Measurements from ENCODE around the gene GBGT1.

GBGT1 gene

GRCh38 chr9:133203506-133204075 lies 39.9 kb upstream of the GBGT1 start:
- H3K27me3 ChIP-seq (ENCODE audit: insufficient read depth, low read length) = peaks cover 20% of the 10 kb centered on the region
- H3K4me1 ChIP-seq (ENCODE audit: insufficient read depth, low read length) = no peaks in the 10 kb centered on the region
- no peak overlapping the region for H2AFZ ChIP-seq (ENCODE audit: low read depth, low read length)
- H3K9me3 ChIP-seq (ENCODE audit: low read length) = no peaks in the 10 kb centered on the region
- H3K4me3 ChIP-seq (ENCODE audit: low read length) = no peak overlapping the region
- H3K36me3 ChIP-seq (ENCODE audit: insufficient read depth, low read length) = no peaks in the 10 kb centered on the region

- no peak overlapping the region for H2AFZ ChIP-seq (ENCODE audit: low read depth, low read length)
- no peaks in the 10 kb centered on the region for H3K4me1 ChIP-seq (ENCODE audit: insufficient read depth, low read length)
- no peaks in the 10 kb centered on the region for H3K9me3 ChIP-seq (ENCODE audit: low read length)
- no peaks in the 10 kb centered on the region for H3K36me3 ChIP-seq (ENCODE audit: insufficient read depth, low read length)
- peaks cover 20% of the 10 kb centered on the region for H3K27me3 ChIP-seq (ENCODE audit: insufficient read depth, low read length)
- H3K4me3 ChIP-seq (ENCODE audit: low read length) = no peak overlapping the region
Measured at GRCh38 chr9:133202688-133203453, 39.2 kb upstream of the GBGT1 start.

- no peaks in the 10 kb centered on the region for H3K9me3 ChIP-seq (ENCODE audit: low read length)
- no peak overlapping the region for H3K4me3 ChIP-seq (ENCODE audit: low read length)
- peaks cover 14% of the 10 kb centered on the region for H3K27me3 ChIP-seq (ENCODE audit: insufficient read depth, low read length)
- H3K36me3 ChIP-seq (ENCODE audit: insufficient read depth, low read length) = no peaks in the 10 kb centered on the region
- H3K4me1 ChIP-seq (ENCODE audit: insufficient read depth, low read length) = no peaks in the 10 kb centered on the region
- no peak overlapping the region for H2AFZ ChIP-seq (ENCODE audit: low read depth, low read length)
Measured at GRCh38 chr9:133202145-133202513, 38.4 kb upstream of the GBGT1 start.

DNA sequence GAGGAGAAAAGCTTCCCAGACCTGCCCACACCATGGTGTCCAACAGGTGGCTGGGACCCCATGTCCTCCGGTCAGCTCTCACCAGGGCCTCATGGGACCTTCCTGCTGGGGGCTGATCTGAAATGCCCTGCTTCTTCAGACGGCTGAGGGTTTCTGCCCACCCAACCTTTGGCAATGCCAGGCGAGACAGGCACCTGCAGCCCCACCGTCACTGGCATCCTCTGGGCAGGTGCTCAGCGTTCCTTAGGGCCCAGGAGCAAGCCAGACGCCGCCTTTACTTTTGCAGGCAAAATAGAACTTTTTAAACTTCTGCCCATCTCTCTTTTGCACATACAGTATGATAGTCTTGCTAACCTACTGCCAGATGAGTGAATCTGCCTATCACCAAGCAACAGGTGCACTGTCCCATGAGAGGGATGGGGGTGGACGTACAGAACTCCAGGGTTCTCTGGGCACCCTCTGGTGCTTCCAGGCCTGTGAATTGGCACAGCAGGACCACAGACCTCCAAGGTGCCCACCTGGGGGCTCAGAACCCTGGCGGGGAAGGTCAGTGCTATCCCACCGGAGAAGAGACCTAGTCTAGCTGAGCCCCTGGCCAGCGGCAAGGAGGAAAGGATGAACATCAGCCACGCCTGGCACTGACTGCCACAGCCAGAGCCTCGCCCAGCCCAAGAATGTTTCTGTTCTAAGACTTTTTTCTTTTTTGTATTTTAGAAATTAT lies 37.9 kb upstream of the GBGT1 start:
- Histone ChIP-seq H3K36me3 (ENCODE audit: insufficient read depth, low read length) (no peaks in the 10 kb centered on the region), H3K4me1 (ENCODE audit: insufficient read depth, low read length) (no peaks in the 10 kb centered on the region), H3K27me3 (ENCODE audit: insufficient read depth, low read length) (peaks cover 13% of the 10 kb centered on the region), H3K4me3 (ENCODE audit: low read length) (no peak overlapping the region), H3K9me3 (ENCODE audit: low read length) (no peaks in the 10 kb centered on the region), H2AFZ (ENCODE audit: low read depth, low read length) (no peak overlapping the region)

DNA sequence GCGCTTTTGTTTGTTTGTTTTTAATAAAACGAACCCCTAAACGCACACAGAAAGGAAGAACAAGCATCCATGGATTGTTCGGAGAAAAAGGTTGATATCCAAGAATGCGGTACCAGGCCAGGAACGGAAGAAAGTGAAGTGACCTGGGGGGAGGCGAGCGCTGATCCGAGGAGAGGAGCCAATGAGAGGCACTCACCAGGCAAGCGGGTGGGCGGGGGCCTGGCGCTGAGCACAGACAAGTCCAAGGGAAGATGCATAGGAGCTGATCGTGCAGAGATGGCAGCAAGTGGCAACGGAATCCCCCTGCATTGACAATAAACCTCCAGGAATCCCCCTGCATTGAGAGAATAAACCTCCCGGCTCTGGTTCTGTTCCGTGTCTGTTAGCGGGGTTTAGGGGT lies 36.9 kb upstream of the GBGT1 start:
- no peak overlapping the region for H3K4me3 ChIP-seq (ENCODE audit: low read length)
- no peaks in the 10 kb centered on the region for H3K36me3 ChIP-seq (ENCODE audit: insufficient read depth, low read length)
- H3K27me3 ChIP-seq (ENCODE audit: insufficient read depth, low read length) = peaks cover 13% of the 10 kb centered on the region
- no peak overlapping the region for H2AFZ ChIP-seq (ENCODE audit: low read depth, low read length)
- H3K9me3 ChIP-seq (ENCODE audit: low read length) = no peaks in the 10 kb centered on the region
- no peaks in the 10 kb centered on the region for H3K4me1 ChIP-seq (ENCODE audit: insufficient read depth, low read length)

- peaks cover 13% of the 10 kb centered on the region for H3K27me3 ChIP-seq (ENCODE audit: insufficient read depth, low read length)
- no peak overlapping the region for H2AFZ ChIP-seq (ENCODE audit: low read depth, low read length)
- H3K4me3 ChIP-seq (ENCODE audit: low read length) = no peak overlapping the region
- H3K36me3 ChIP-seq (ENCODE audit: insufficient read depth, low read length) = no peaks in the 10 kb centered on the region
- H3K4me1 ChIP-seq (ENCODE audit: insufficient read depth, low read length) = no peaks in the 10 kb centered on the region
- no peaks in the 10 kb centered on the region for H3K9me3 ChIP-seq (ENCODE audit: low read length)
Measured at GRCh38 chr9:133199648-133200321, 36.1 kb upstream of the GBGT1 start.

DNA sequence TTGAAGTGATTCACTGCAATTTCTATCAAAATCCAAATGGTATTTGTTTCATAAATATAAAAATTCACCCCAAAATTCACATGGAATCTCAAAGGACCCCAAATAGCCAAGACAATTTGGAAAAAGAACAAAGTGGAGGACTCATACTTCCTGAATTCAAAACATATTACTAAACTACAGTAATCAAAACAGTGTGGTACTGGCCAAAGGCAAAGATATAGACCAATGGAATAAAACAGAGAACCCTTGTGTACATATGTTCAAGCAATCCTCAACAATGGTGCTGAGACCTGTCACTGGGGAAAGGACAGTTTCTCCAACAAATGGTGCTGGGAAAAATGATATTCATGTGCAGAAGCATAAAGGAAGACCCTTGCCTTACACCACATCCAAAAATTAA lies 31.3 kb upstream of the GBGT1 start:
- Histone ChIP-seq H2AFZ (ENCODE audit: low read depth, low read length) (no peak overlapping the region), H3K4me1 (ENCODE audit: insufficient read depth, low read length) (no peaks in the 10 kb centered on the region), H3K36me3 (ENCODE audit: insufficient read depth, low read length) (no peaks in the 10 kb centered on the region), H3K9me3 (ENCODE audit: low read length) (no peaks in the 10 kb centered on the region), H3K4me3 (ENCODE audit: low read length) (no peak overlapping the region), H3K27me3 (ENCODE audit: insufficient read depth, low read length) (no peaks in the 10 kb centered on the region)

DNA sequence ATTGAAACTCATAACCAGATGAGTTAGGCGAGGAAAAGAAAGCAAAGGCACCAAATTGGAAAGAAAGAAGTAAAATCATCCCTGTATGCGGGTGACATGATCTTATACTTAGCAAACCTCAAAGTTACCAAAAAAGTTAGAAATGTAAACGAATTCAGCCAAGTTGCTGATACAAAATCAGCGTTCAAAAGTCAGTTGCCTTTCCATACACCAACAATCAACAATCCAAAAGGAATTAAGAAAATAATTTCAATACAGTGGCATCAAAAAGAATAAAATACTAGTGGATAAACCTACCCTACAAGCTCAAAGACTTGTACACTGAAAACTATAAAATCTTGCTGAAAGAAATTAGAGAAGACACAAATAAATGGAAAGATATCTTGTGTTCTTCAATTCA lies 30.9 kb upstream of the GBGT1 start:
- no peak overlapping the region for H2AFZ ChIP-seq (ENCODE audit: low read depth, low read length)
- H3K36me3 ChIP-seq (ENCODE audit: insufficient read depth, low read length) = no peaks in the 10 kb centered on the region
- no peaks in the 10 kb centered on the region for H3K27me3 ChIP-seq (ENCODE audit: insufficient read depth, low read length)
- no peaks in the 10 kb centered on the region for H3K4me1 ChIP-seq (ENCODE audit: insufficient read depth, low read length)
- no peak overlapping the region for H3K4me3 ChIP-seq (ENCODE audit: low read length)
- no peaks in the 10 kb centered on the region for H3K9me3 ChIP-seq (ENCODE audit: low read length)

GRCh38 chr9:133191989-133192388 lies 28.3 kb upstream of the GBGT1 start:
- Histone ChIP-seq H2AFZ (ENCODE audit: low read depth, low read length) (no peak overlapping the region), H3K9me3 (ENCODE audit: low read length) (no peaks in the 10 kb centered on the region), H3K27me3 (ENCODE audit: insufficient read depth, low read length) (peaks cover 8% of the 10 kb centered on the region), H3K36me3 (ENCODE audit: insufficient read depth, low read length) (no peaks in the 10 kb centered on the region), H3K4me1 (ENCODE audit: insufficient read depth, low read length) (no peaks in the 10 kb centered on the region), H3K4me3 (ENCODE audit: low read length) (no peak overlapping the region)

DNA sequence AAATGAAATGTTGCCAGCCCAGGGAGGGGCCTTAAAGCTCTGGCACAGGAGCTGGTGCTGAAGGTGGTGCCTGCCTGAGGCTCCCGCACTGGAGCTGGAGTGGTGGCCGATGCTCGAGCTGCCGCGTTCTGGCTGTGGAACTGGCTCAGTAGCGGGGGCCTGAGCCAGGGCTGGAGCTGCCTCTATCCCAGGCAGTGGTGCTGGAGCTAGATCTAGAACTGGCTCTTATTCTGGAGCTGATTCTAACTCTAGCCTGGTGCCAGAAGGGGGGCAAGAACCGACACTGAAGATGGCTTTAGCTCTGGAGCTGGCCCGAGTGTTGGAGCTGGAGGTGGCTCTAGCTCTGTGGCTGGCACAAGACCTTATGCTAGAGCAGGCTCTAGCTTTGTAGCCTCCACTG lies 26.1 kb upstream of the GBGT1 start:
- no peak overlapping the region for H2AFZ ChIP-seq (ENCODE audit: low read depth, low read length)
- no peak overlapping the region for H3K4me3 ChIP-seq (ENCODE audit: low read length)
- H3K9me3 ChIP-seq (ENCODE audit: low read length) = no peaks in the 10 kb centered on the region
- H3K4me1 ChIP-seq (ENCODE audit: insufficient read depth, low read length) = no peaks in the 10 kb centered on the region
- no peaks in the 10 kb centered on the region for H3K36me3 ChIP-seq (ENCODE audit: insufficient read depth, low read length)
- peaks cover 8% of the 10 kb centered on the region for H3K27me3 ChIP-seq (ENCODE audit: insufficient read depth, low read length)

- H2AFZ ChIP-seq (ENCODE audit: low read depth, low read length) = no peak overlapping the region
- H3K4me3 ChIP-seq (ENCODE audit: low read length) = no peak overlapping the region
- H3K36me3 ChIP-seq (ENCODE audit: insufficient read depth, low read length) = no peaks in the 10 kb centered on the region
- no peaks in the 10 kb centered on the region for H3K4me1 ChIP-seq (ENCODE audit: insufficient read depth, low read length)
- H3K9me3 ChIP-seq (ENCODE audit: low read length) = no peaks in the 10 kb centered on the region
- H3K27me3 ChIP-seq (ENCODE audit: insufficient read depth, low read length) = peaks cover 11% of the 10 kb centered on the region
Measured at GRCh38 chr9:133188843-133189180, 25.1 kb upstream of the GBGT1 start.

- Histone ChIP-seq H2AFZ (ENCODE audit: low read depth, low read length) (no peak overlapping the region), H3K27me3 (ENCODE audit: insufficient read depth, low read length) (peaks cover 13% of the 10 kb centered on the region), H3K4me3 (ENCODE audit: low read length) (no peak overlapping the region), H3K4me1 (ENCODE audit: insufficient read depth, low read length) (no peaks in the 10 kb centered on the region), H3K9me3 (ENCODE audit: low read length) (no peaks in the 10 kb centered on the region), H3K36me3 (ENCODE audit: insufficient read depth, low read length) (no peaks in the 10 kb centered on the region)
Measured at GRCh38 chr9:133188006-133188842, 24.5 kb upstream of the GBGT1 start.

All from neuron (in vitro differentiated cells).